ENCODE measurements around the gene AFAP1L2.

AFAP1L2 gene

DNA sequence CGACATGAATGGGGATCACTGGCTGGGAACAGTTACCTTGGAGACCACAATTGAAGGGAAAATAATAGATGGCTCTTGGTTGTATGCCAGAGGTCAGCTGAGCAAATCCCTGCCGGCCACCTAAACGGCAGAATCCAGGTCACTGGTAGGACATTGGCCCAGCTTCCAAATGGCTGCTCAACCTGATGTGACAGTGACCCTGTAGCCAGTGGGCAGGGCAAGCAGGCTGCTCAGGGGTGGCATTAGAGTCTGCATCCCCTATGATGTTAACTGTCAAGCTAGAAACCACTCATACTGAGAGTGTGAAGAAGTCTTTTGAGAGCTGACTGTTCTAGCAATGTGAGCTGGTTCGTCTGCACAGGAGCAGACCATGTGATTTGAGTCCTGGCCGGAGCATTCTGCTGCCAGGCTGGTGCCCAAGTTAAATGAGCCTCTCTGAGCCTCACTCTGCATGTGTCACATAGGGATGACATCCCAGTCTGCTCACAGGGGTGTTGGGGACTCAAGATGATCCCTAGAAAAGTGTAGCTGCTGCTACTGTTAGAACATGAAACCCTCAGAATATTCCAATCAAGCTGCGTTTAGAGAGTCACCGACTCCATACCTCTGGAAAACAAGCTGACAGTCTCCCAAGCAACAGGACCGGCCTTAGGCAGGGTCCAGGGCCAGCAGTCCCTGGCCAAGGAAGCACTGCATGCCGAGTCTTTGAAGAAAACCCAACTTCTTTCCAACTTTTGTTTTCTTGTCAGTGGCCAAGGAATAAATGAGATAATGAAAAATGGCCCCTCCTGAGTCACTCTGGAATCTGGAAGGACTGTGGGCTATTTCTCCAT is 95.6 kb downstream of the AFAP1L2 start:
- DNase-seq: no peak

DNA sequence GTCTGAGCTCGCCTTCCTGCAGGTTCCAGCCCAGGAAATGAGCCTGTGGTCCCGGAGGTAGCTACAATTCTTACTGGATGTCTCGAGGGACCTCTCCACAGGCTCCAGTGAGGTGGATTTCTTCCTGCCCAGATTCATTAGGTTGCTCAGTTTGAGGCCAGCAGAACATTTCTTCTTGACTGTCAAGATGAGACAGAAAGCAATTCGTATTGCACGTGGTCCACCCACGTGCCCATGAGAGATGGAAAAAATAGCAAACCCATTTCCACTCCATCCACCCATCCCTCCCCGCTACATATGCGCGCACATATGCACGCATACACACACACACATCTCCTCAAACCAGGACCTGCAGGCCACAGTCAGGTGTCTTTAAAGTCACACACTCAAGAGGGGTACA is 96.6 kb downstream of the AFAP1L2 start:
- DNase-seq: no peak

DNA sequence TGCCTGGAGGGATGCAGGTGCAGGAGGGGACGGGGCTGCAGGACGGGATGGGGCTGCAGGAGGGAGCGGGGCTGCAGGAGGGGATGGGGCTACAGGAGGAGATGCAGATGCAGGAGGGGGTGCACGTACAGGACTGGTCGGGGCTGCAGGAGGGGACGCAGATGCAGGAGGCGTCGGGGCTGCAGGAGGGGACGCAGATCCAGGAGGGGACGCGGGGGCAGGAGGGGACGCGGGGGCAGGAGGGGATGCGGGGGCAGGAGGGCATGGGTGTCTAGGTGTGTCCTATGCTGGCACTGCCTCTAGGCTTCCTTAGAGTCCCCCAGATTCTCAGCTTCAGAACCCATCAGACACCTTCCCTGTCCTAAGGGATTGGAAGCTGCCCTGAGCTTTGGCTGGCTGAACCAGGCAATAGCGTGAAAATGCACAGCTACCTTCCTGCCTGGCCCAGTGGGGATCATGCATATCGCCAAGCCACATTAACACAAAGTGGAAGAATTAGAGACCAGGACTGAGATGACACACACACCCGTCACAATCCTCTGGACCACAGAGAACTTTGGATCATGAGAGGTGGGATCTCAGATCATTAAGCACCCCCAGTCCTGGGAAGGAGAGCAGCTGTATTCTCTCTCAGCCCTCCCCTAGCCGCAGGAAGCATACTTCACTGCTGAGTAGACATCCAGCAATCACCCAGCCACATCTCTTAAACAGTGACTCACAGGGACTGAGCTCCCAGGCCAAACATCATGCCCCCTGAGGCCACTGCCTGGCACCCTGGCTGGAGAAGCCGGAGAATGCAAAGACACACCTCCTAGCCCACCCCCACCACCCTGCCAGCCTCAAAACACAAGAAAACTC is 98.0 kb downstream of the AFAP1L2 start:
- DNase-seq: no peak

DNA sequence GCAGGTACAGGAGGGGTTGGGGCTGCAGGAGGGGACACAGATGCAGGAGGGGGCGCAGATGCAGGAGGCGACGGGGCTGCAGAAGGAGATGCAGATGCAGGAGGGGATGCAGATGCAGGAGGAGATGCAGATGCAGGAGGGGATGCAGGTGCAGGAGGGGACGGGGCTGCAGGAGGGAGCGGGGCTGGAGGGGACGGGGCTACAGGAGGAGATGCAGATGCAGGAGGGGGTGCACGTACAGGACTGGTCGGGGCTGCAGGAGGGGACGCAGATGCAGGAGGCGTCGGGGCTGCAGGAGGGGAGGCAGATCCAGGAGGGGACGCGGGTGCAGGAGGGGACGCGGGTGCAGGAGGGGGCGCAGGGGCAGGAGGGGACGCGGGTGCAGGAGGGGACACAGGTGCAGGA is 98.8 kb downstream of the AFAP1L2 start:
- no peak for DNase-seq

DNA sequence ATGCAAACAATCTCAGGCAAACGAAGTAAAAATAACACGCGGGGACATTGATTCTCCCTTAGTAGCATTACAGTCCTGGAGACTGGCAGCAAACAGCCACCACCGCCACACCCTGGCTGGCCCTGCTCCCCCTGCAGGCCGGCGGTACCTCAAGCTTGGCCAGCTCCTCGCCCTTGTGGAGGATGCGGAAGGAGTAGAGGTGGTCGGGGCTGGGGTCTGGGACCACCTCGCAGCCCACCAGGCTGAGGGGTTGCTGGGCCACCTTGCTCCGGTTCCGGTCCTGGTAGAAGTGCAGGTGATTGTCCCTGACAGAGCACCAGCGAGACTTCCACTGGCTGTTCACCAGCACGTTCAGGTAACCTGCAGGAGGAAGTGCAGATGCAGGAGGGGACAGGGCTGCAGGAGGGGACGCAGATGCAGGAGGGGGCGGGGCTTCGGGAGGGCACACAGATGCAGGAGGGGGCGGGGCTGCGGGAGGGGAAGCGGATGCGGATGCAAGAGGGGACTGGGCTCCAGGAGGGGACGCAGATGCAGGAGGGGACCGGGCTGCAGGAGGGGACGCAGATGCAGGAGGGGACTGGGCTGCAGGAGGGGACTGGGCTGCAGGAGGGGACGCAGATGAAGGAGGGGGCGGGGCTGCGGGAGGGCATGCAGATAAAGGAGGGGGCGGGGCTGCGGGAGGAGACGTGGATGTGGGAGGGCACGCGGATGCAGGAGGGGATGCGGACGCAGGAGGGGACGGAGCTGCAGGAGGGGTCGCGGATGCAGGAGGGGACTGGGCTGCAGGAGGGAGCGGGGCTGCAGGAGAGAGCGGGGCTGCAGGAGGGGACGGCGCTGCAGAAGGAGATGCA is 99.5 kb downstream of the AFAP1L2 start:
- DNase-seq: peak; percentile 59

DNA sequence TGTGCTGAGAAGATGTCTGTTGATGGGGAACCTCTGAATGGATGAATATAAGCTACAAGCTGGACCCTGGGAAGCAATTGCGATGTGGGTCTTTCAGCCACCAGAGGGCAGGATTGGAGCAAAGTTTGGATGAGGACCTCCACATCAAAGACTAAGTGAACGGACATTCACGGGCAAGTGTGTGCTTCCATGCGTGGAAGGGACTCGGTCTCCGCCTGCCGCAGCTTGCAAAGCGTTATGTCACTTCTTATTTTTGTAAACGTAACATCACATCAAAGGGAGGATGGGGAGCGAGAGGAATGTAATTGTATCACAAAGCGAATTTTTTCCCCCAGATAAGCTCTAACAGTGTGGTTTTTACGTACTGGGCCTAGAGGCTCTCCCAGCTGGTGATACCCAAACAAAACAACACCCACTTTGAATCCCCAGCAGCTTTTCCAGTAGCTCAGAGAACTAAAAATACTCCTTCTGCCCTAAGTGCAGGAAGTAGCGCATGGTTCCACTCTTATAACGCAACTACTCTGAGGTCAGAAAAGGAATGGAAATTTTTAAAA is 100.2 kb downstream of the AFAP1L2 start:
- DNase-seq: peak; percentile 45

DNA sequence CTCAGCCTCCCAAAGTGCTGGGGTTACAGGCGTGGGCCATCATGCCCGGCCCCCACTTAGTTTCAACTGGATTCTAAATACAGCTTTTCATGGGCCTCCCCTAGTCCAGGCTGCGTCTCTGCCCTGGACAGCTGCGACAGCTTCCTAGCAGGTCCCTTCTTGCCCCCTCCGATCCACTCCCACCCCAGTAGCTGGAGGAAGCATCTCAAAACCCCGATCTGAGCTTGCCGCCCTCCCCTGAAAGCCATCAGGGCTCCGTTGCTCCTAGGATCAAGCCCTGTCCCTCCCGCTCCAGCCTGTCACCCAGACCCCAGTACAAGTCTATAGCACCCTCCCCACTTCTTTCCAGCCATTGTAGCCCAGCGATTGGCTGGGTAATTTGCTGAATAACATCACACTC is 100.7 kb downstream of the AFAP1L2 start:
- DNase-seq: no peak

DNA sequence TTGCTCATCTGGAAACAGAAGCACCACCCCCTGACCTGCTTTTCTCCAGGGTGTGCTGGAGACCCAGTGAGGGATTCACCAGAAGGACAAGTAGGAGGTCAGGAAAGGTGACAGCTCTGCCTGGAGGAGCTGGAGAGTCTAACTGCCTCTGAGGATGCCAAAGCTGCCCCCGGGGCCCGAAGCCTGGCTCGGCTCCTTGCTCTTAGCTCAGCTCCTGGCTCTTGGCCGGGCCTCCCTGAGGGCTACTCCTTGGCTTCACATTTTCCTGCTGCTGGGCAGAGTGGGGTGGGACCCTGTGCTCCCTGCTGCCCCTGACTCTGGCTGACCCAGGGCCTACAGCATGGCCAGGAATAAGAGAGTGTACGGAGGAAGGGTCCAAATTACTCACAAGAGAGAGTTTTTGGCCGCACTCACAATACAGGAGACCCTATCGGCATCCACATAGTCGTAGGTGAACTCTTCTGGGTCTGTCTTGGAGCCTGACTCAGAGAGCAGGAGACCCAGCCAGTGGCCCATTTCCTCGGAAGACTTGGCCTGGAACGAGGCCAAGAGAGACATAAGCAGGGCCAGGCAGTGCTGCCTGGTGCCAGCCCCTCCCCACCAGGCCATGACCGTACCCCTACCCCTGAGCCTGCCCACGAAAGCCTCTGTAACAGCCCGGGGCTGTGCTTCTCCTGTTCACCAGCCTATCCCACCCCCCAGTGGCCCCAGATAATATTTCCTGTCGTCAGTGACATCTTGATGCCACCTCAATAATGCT is 102.2 kb downstream of the AFAP1L2 start:
- DNase-seq: no peak

DNA sequence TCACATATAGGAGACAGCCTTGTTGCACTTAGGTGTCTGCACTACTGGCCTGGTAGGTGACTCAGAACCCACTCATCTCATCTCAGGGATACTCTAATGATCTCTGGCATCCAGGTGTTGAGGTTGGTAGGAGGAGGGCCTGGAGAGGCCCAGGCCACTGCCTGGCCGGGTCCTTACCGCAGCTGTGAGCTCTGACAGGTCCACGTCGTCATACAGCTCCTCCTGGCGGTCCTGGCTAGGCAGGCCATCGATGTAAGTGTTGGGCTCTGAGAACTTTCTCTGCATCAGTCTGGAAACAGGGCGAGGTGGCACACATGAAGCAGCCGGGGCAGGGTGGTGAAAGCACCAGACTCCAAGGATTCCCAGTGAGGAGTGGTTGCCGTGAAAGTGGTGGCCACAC is 103.1 kb downstream of the AFAP1L2 start:
- DNase-seq: no peak

DNA sequence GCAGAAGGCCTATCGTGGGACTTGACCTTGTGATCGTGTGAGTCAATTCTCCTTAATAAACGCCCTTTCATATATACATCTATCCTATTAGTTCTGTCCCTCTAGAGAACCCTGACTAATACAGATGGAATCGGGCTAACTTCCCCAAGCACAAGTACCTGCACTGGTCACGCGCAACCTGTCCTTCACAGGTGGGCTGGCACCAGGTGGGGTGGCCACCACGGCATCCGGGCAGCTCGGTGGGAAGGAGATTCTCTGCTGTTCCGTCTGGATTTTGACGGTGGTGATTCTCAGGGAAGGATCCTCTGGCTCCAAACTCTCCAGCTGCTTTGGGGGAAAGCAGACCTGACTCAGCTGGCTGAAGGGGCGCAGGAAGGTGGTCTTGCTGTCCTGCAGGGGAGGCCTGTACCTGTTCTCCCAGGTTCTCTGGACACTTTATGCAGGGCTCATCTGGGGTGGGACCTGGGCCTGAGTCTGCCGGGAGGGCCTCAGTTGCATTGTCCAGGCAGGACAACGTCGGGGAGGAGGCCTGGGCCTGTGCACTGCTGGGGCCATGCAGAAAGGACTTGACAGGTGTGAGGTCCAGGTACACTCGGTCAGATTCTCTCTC is 104.2 kb downstream of the AFAP1L2 start:
- no peak for DNase-seq

DNA sequence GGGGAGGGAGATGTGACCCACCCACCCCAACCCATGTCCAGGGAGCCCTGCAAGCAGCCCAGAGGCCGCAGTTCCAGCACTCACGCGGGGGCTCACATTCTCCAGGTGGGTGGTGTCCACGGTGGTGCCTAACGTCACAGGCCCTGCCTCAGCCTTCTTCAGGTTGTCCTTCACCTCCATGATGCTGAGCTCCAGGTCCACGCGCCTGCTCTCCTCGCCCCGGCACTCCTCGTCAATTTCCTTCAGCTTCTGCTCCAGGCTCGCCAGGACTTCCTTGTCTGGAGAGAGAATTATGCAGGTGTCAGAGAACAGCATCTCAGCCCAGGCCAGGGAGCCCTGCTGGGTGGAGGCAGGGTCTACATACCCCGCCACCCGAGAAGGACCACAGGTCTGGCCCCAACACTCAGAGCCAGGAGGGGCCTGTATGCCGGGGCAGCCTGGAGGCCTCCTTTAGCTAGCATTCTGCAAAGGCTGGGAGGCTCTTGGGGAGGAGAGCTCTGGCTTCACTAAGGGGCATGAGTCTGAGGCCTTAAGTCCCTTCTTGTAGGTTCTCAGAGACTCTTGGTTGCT is 107.1 kb downstream of the AFAP1L2 start:
- no peak for DNase-seq

DNA sequence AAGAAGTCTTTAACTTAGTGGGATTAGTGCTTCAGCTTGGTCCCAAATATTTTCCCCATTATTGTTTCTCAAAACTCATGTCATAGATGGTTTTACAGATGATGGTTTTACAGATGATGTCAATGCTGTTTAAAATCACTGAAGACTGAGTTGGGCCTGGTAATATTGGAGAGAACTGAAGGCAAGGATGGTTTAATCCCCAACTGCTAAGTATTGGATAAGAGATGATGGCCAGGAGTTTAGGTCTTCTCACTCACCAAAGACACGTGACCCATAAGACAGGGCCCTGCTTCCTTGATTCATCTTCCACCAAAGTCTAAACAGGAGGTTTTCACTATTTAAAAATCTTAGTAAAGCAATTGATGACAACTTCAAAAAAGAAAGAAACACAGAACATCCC is 108.9 kb downstream of the AFAP1L2 start:
- DNase-seq: no peak

DNA sequence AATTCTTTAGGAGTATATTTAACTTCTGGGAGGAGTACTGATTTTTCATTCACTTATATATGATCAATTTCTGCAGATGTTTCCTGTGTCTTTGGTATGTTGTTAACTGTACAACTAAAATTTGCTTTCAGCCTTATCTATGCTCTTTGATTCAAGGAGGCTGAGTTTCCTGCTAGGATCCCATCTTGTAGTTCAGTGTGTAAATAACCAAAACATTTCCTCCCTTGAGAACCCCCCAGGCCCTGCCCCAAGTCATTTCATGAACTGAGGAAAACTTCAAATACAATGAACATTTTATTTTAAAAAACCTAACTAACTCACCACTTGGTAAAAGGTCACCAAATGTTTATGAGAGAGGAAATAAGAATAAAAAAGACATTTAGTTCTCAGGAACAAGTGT is 109.8 kb downstream of the AFAP1L2 start:
- no peak for DNase-seq

DNA sequence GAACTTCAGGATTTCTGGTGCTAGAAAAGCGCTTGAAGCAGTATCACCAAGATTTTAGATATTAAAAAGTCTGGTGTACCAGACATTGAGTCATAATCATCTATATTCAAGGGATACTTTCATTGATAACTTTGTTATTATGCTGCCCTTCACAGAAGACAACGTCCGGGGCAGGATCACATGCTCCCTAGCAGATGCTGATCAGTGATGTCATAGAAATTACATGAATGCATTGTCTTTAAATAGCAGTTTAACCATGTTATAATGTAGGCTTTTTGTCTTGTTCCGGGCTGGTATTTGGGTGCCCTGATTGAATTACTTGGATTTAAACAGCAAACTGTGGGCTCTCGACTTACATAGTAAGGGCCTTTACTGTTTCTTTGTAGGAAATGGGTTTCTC is 111.2 kb downstream of the AFAP1L2 start:
- no peak for DNase-seq

DNA sequence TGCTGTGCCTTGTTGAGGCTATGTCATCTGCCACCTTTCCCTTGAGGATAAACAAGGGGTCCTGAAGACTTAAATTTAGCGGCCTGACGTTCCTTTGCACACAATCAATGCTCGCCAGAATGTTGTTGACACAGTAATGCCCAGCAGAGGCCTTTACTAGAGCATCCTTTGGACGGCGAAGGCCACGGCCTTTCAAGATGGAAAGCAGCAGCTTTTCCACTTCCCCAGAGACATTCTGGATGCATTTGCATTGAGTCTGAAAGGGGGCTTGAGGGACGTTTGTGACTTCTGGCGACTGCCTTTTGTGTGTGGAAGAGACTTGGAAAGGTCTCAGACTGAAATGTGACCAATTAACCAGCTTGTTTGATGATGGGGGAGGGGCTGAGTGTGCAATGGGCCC is 112.8 kb downstream of the AFAP1L2 start:
- no peak for DNase-seq

DNA sequence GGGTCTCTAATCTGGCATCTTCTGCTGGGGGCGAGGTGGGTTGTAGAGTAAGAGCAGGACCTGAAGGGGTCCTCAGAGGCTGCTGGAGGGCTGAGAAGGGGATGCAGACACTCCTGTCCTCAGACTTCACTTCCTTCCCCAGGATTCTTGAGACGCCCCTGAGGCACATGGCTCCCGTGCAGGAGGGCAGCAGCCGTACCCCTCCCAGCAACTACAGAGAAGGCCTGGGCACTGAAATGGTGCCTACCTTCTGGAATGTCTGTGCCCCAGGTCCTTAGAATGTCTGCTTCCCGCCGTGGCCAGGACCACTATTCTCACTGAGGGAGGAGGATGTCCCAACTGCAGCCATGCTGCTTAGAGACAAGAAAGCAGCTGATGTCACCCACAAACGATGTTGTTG is 113.2 kb downstream of the AFAP1L2 start:
- DNase-seq: no peak

DNA sequence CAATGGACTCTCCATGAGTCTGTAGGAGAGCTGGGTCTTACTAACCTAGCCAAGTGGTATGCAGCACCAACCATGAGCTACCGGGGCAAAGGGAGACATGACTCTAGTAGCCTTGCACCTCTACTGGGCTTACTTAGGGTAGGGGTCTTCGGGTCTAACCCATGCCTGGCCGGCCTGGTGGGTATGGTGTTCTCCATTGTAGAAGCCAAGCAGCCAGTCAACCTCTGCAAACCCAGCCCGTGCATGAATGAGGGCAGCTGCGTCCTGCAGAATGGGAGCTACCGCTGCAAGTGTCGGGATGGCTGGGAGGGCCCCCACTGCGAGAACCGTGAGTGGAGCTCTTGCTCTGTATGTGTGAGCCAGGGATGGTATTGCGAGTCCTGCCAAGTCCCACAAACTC is 114.3 kb downstream of the AFAP1L2 start:
- DNase-seq: no peak

DNA sequence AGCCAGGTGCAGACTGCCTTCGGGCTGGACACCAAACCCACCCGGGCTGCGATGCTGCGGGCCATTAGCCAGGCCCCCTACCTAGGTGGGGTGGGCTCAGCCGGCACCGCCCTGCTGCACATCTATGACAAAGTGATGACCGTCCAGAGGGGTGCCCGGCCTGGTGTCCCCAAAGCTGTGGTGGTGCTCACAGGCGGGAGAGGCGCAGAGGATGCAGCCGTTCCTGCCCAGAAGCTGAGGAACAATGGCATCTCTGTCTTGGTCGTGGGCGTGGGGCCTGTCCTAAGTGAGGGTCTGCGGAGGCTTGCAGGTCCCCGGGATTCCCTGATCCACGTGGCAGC is 115.2 kb downstream of the AFAP1L2 start:
- no peak for DNase-seq

DNA sequence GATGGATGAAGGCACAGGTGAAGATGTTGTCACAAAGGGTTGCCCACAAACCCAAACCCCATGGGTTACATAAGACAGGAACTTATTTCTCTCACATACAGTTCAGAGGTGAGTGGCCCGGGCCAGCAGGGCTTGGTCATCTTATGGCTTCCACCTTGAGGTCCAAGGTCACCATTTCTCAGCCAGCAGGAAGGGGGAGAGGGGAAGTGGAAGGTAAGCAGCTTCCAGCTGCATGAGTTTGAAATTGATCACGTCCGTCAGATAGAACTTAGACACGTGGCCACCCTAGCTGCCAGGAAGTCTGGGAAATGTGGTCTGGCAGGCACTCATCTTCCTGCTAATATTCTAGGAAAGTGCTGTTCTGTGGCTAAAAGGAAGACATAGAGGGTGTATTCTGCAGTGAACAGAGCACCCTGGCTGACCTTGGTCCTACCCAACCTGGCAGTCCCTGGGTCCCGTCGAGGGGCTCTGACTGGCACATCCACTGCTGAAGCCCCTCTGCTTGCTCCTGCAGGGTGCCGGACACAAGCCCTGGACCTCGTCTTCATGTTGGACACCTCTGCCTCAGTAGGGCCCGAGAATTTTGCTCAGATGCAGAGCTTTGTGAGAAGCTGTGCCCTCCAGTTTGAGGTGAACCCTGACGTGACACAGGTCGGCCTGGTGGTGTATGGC is 115.7 kb downstream of the AFAP1L2 start:
- no peak for DNase-seq

DNA sequence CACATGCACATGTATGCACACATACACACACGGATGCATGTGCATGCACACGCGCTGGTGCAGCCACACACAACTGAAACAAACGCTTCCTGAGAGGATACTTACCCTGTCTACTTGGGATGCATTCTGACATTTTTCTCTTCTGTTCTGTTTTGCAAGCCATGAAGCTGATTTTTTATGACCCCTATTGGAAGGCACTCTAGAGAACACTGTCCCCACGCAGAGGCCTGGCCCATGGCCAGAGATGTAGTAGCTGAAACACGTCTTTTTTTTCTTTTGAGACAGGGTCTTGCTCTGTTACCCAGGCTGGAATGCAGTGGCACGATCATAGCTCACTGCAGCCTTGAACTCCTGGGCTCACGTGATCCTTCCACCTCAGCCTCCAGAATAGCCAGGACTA is 117.4 kb downstream of the AFAP1L2 start:
- no peak for DNase-seq

DNA sequence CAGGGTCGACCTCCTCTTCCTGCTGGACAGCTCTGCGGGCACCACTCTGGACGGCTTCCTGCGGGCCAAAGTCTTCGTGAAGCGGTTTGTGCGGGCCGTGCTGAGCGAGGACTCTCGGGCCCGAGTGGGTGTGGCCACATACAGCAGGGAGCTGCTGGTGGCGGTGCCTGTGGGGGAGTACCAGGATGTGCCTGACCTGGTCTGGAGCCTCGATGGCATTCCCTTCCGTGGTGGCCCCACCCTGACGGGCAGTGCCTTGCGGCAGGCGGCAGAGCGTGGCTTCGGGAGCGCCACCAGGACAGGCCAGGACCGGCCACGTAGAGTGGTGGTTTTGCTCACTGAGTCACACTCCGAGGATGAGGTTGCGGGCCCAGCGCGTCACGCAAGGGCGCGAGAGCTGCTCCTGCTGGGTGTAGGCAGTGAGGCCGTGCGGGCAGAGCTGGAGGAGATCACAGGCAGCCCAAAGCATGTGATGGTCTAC is 118.3 kb downstream of the AFAP1L2 start:
- no peak for DNase-seq

All from NCI-H1436 (cell line).